HG02798 (cell line): Measurements from ENCODE around the gene TRAP1.
"Not testable (repeated sequence)": the region's sequence is repeated elsewhere in the genome, so short reads cannot be mapped to it uniquely, and the experiment has no call there.

Source experiments
- ATAC-seq: cut with Tn5 transposase; IDR thresholded peaks from one replicate; pipeline ENCODE4 v1.9.1; 2021; ENCODE audit warnings: mild to moderate bottlenecking; ENCODE audit not compliant: unreplicated experiment, poor library complexity

Gene TRAP1

DNA sequence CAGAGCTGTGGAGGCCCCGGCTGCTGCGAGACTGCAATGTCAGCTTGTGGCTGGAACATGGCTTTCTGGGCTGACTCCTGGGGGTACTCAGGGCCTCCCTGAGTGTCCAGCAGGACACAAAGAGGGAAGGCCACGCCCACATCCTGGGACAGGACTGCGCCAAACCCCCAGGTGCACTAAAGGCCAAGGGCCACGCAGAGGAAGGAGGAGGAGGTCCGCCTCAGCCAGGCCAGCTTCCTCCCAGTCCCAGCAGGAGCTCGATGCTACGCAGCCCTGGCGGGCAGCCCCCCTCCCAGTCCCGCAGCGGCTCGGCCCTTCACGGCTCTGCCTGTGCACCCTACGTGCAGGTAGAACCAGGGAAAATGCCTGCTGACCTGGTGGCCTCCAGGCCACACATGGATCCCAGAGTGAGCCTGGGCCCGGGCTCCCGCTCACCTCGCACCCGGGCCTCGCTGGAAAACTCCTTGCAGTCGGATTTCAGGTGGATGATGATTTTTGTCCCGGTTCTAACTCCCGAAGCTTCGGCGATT is 41.7 kb downstream of the TRAP1 start:
- no peak for ATAC-seq

DNA sequence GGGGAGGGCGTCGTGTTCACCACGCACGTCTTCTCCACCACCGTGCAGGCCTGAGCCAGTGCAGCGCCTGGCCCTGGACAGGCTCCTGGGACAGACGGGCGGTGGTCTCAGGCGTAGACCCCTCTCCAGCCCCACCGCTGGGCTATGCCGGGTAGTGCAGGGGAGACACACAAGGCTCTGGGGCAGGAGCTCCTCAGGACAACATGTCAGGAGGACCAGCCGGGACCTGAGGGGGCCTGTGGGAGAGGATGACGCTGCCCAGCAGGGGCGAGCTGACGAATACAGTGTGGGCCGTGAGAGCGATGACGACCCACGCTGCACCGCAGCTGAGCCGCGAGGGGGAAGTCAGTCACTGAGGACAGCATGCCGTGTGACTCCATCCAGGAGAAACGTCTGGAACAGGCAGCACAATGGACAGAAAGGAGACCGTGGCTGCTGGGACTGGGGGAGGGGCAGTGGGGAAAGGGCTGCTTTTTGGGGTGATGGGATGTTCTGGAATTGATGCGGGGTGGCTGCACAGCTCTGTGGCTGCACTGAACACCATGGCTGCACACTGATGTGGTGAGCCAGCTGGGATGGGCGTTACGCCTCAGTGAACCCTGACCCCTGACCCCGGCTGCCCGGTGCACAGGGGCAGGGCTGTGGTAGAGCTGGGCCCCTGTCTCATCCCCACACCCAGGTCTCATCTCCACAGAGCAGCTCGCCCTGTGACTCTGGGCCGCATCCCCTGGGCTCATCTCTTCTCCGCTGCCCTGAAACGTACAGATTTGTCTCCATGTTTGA is 42.6 kb downstream of the TRAP1 start:
- no peak for ATAC-seq

DNA sequence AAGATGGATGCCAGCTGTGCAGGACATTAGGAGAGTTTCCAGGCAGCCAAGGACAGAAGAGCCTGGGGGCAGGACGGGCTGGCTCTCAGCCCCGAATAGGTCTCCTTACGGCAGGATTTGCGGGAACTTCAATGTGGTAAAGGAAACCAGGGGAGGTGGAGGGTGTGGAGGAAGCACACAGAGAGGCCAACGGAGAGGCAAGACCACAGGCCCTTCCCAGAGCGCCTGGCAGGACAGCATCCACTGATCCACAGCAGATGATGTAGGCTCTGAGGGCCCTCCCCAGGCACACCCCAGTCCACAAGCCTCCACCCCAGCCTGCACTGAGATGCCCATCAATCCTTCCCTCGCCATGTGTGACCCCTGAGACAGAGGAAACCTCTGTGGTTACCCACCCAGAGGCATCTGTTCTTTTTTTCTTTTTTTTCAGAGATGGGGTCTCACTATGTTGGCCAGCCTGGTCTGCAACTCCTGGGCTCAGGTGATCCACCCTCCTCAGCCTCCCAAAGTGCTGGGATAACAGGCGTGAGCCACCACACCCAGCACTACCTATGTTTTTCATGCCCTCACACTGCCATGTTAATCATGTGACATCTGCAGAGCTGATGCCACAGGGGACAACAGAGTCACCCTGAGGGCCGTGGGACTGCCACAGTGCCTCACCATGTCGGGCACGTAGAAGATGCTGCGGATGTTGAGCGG is 43.5 kb downstream of the TRAP1 start:
- ATAC-seq: no peak

DNA sequence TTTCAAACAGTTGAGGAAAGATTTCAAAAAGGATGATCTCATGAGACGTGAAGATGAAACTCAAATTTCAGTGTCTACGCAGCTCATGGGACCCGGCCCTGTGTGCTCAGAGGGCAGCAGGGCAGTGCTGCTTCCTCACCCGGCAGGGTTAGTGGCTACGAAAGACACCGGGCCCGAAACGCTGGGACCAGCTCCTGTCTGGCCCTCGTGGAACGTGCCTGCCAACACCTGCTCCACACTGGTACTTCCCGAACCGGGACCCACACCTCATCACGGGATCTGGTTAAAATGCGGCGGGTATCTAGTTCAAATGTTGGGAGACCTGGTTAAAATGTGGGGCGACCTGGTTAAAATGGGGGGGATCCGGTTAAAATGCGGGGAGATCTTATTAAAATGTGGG is 44.1 kb downstream of the TRAP1 start:
- no peak for ATAC-seq

DNA sequence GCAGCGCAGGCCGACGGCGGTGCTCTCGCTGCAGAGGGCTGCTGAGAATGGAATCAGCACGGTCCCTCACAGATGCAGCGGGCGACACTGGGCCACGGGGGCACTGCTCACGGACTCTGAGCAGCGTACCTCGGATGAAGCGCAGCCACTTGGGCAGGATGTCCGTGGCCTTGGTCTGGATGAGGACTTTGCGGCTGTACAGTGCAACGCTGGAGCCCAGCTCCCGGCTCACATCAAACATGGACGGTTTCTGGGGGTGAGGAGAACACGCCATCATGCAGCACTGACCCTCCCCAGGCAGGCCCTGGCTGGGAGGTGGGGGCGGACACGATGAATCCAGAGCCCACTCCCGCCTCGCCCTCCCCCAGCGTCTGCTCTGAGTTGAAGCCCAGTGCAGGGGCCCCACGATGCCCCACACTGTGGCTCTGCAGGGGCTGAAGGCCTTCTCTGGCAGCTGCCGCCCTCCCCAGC is 44.7 kb downstream of the TRAP1 start:
- no peak for ATAC-seq

DNA sequence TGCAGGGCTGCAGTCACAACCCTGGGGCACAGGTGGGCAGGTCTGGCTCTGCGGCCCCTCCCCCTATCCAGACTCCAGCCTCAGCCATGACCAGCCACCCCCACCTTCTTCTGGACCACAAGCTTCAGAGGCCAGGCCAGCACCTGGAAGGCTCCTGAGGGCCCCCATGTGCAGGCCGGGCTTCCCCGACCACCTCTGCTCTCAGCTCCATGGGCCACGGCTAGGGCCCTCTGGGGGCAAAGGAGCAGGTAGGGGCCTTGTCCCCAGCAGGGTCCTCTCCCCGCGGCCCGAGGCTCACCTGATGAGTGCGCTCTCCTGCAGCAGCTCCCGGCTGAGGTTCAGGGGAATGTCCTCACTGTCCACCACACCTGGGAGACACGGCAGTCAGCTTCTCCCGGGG is 45.9 kb downstream of the TRAP1 start:
- no peak for ATAC-seq

DNA sequence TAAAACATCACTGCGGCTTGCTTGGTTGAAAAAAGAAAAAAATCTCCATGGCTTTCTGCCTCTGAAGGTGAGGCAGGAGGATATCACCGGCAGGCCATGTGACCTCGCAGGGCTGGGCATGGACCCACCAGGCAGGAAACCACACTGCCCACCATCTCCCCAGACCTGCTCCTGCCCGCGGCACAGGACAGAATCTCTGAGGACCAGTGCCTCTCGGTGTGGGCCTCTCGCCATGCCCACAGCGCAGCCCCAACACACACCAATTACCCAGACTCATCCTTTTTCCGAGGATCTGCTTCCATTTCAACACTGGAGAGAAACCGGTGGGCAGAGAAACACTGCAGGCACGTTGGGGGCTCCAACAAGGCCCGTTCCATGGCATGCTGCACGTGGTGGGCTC is 46.6 kb downstream of the TRAP1 start:
- no peak for ATAC-seq

DNA sequence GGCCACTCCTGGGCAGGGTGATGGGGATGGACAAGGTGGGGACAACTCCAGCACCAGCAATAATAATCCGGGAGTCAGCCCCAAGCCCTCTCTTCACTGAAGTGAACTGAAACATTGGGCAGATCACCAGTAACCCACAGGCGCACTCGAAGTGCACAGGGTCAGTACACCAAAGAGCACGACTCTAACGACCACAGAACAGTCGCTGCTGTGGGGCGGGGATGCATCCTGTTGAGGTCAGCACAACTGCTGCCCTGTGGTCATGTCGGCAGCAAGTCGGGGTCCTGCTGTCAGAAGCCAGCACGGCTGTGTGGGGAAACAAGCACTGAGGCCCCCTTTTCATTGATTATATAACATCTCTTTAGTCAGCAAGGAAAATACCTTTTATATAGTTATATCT is 48.2 kb downstream of the TRAP1 start:
- ATAC-seq: no peak

DNA sequence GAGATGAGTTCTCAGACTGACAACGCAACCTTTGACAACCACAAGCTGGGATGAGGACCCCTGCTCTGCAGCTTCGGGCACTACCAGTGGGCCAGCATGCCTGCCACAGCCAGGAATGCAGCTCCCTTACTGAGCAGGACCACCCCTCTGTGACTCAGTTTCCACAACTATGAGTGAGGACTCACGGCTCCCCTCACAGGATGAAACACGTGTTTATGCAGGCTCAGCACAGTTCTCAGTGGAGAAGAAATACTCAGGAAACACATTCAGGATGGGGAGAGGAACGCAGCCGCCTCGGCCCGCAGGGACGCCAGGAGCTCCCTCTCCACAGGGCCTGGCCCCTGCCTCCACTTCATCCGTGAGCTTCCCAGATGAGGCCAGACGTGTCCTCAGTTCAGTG is 48.7 kb downstream of the TRAP1 start:
- ATAC-seq: no peak

DNA sequence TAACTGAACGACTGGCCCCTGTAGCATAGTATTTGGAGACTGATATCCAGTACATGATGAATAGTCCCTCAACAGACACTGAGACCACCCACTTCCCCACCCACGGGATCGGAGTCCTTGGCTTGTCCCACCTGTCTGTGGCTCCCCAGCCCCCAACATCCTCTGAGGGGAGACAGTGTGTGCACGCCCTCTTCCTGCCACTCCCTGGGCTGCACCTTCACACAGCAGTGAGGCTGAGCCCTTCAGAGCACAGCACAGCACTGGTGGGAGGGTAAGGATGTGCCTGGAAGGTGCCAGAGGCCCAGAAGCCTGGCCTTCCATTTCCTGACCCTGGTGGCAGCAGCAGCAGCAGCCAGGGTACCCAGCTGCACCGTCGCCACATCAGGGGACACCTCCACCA is 51.8 kb downstream of the TRAP1 start:
- ATAC-seq: no peak

DNA sequence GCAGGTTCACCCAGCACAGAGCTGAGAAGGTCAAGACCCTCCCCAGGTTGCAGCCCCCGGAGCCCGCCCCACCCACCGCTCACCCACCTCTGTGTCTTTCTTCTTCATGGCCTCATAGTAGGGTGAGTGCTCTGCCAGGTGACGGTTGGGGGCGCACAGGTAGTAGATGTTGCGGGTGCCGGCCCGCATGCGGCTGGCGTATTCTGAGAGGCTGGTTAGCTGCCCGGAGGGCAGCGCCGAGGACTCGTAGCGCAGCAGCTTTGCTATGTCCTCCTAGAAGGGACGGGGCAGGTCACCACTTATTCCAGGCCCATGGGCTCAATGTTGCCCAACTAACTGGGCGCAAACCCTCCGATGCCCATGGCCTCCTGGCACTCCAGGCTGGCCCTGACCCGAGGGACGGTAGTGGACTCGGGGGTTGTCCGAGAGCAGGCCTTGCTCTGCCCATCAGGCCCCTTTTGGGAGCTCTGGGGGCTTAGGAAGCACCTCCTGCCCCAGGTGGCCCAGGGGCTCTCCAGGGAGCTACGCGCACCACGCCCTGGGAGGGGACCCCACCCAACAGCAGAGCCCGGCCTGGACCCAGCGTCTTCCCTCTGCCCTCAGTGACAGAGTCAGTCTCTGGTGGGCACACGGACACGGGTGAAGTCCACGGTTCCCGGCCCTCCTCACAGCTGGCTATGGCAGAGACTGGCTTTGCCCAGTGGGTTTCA is 53.0 kb downstream of the TRAP1 start:
- ATAC-seq: no peak

DNA sequence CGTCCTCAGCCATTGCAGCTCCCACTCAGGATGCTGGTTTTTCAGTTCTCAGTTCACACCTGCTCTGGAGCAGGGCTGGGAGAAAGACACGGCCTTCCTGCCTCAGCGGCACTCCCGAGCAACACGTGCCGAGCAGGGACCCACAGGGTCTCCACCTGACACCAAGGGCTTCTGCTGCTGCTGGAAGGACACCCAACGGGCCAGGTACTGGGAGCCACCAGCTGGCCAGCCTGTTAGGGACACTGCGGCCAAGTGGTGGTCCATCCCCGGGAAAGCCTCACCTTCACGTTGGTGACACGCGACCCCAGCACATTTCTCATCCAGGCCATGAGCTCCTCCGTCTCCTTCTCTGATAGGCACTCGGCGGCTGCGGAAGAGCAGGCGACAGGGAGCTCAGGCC is 54.7 kb downstream of the TRAP1 start:
- no peak for ATAC-seq

DNA sequence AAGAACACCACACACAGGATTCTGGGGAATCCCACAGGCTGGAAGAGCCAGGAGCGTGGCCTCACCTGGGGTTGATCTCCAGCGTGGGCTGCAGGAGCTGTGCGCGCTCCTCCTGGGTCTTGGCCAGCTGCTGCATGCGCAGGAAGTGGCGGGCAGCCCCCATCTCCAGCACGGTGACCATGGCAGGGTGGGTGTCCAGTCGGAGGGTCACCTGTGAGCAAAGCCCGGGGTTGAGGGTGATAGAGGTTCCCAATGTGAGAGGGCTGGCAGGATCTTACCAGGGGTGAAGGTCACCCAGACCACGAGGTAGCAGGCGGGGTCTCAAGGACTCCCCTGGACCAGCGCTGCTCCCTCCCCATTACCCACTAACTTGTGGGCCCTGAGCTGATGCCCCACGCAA is 55.4 kb downstream of the TRAP1 start:
- ATAC-seq: no peak

DNA sequence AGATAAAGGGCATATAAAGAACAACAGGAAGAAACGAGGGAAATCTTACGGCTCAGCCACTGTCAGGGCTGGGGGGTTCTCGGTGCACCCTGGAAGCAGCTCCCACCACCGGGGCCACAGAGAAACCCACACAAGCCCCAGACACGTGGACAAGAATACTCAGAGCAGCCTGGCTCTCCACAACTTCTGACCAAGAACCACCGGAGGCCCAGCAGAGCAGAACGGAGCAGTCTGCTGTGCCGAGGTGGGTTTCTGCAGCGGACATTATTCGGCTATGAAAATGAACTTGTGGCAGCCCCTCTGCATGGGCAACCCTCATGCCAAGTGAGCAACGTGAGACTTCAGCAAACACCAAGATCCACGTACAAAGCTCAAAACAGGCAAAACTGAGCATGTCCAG is 56.0 kb downstream of the TRAP1 start:
- ATAC-seq: no peak

DNA sequence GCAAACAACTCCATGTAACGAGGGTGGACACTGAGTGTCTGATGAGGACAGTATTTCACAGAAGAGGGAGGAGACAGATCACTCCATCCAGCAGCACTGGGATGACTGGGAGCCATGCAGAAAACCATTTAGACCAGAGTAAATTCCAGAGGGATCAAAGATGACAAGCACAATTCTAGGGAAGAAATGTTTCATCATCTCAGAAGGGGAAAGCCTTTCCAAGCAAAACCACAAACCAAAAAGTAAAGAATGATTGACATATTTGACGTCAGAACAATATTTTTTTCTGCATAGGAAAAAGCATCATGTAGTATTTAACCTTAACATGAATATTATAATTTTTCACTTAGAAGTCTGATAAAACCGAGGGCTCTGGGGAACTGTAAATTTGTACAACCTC is 58.1 kb downstream of the TRAP1 start:
- no peak for ATAC-seq

DNA sequence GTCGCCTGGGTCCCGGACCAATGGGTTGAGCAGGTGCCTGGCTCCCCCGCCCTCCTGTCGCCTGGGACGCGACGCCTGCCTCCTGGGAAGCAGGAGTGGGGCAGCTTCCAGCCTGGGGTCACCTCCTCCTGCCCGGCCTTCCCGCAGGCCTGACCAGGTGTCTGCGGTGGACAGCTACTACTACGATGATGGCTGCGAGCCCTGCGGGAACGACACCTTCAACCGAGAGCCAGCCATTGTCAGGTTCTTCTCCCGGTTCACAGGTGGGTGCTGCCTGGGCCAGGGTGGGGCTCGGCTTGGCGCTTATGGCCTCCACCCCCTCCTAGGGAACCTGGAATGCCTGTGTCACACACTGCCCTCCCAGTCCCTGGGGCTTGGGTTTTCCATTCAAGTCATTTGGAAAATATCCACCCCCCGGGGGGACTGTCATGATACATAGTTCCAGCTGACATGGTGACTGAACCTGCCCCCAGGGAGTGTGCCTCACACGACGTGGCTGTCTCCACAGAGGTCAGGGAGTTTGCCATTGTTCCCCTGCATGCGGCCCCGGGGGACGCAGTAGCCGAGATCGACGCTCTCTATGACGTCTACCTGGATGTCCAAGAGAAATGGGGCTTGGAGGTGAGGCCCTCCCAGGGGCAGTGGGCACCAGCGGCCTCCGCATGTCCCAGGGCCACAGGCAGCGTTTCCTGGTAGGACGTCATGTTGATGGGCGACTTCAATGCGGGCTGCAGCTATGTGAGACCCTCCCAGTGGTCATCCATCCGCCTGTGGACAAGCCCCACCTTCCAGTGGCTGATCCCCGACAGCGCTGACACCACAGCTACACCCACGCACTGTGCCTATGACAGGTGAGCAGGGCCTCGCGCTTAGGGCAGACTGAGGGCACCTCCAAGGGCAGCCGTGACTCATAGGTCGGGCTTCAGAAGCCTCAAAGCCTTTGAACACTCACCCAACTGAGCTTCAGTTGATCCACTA is 60.5 kb downstream of the TRAP1 start:
- ATAC-seq: no peak

DNA sequence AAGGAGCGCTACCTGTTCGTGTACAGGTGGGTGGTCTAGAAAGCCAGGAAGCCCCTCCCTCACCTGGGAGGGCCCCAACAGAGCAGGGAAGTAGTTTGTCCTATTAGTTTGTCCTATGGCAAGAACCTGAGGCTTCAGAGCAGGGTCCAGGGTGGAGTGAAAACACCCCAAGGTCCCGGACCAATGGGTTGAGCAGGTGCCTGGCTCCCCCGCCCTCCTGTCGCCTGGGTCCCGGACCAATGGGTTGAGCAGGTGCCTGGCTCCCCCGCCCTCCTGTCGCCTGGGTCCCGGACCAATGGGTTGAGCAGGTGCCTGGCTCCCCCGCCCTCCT is 61.2 kb downstream of the TRAP1 start:
- not testable (repeated sequence) for ATAC-seq

DNA sequence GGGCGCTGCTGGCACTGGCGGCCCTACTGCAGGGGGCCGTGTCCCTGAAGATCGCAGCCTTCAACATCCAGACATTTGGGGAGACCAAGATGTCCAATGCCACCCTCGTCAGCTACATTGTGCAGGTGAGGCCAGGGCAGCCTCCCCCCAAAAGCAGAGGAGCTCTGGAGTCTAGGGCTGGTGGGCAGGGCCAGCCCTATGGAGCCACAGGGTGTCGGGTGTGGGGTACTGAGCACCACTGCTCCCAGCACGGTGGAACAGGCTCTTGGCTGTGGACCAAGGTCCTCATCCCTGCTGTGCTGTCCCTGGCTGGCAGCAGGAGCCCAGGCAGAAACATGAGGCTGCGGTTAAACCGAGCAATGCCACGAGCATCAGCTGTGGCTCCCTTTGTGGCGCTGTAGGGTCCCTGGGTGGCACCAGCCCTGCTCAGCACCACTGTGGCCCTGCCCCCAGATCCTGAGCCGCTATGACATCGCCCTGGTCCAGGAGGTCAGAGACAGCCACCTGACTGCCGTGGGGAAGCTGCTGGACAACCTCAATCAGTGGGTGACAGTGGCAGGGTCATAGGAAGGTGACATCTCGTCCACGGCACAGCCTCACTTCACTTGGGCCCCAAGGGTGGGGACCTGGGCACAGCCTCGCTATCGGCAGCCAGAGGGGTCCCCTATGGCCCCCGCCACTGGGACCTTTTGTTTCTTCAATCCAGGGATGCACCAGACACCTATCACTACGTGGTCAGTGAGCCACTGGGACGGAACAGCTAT is 61.7 kb downstream of the TRAP1 start:
- ATAC-seq: no peak

DNA sequence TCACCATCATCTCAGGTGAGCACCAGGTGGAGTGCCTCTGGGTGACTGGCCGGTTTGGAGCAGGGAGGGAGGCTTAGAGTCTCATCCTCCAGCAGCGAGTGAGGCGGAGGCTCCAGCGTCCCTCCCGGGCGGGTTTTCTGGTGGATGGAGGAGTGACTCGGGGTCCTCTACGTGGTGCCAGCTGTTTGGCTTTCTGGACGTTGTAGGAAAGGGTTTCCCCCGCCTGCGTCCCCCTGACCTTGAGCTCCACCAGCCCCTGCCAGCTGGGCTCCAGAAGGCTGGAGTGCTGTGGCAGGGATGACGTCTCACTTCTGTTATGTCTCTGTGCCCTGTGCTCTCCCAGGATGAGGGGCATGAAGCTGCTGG is 62.3 kb downstream of the TRAP1 start:
- ATAC-seq: no peak
